Measurements from ENCODE around the gene SELENOO.

SELENOO gene

GRCh38 chr22:50173311-50173982 lies 27.4 kb upstream of the SELENOO start:
- no peak for DNase-seq (ENCODE audit: low spot score)

- DNase-seq (ENCODE audit: low spot score): no peak
Measured at GRCh38 chr22:50173983-50174355, 26.8 kb upstream of the SELENOO start.

- DNase-seq (ENCODE audit: low spot score): no peak
Measured at GRCh38 chr22:50174382-50175190, 26.2 kb upstream of the SELENOO start.

GRCh38 chr22:50175191-50175461 lies 25.7 kb upstream of the SELENOO start:
- DNase-seq (ENCODE audit: low spot score): no peak

GRCh38 chr22:50175921-50176849 lies 24.6 kb upstream of the SELENOO start:
- DNase-seq (ENCODE audit: low spot score): no peak

GRCh38 chr22:50176850-50177536 lies 23.8 kb upstream of the SELENOO start:
- DNase-seq (ENCODE audit: low spot score): no peak

GRCh38 chr22:50177537-50178470 lies 23.0 kb upstream of the SELENOO start:
- DNase-seq (ENCODE audit: low spot score): no peak

- no peak for DNase-seq (ENCODE audit: low spot score)
Measured at GRCh38 chr22:50178471-50178864, 22.3 kb upstream of the SELENOO start.

- DNase-seq (ENCODE audit: low spot score): no peak
Measured at GRCh38 chr22:50178871-50179869, 21.6 kb upstream of the SELENOO start.

GRCh38 chr22:50179937-50180726 lies 20.7 kb upstream of the SELENOO start:
- no peak for DNase-seq (ENCODE audit: low spot score)

GRCh38 chr22:50180727-50181521 lies 19.9 kb upstream of the SELENOO start:
- DNase-seq (ENCODE audit: low spot score): no peak

GRCh38 chr22:50182176-50183081 lies 18.4 kb upstream of the SELENOO start:
- DNase-seq (ENCODE audit: low spot score): no peak

GRCh38 chr22:50183141-50183971 lies 17.5 kb upstream of the SELENOO start:
- DNase-seq (ENCODE audit: low spot score): no peak

GRCh38 chr22:50184004-50184901 lies 16.6 kb upstream of the SELENOO start:
- DNase-seq (ENCODE audit: low spot score): peak; percentile 32

GRCh38 chr22:50184902-50185374 lies 15.9 kb upstream of the SELENOO start:
- no peak for DNase-seq (ENCODE audit: low spot score)
